HG03103 (cell line): Measurements from ENCODE around the gene ARL17B.
"Not testable (repeated sequence)": the region's sequence is repeated elsewhere in the genome, so short reads cannot be mapped to it uniquely, and the experiment has no call there.

ENCODE experiments used
- ATAC-seq: cut with Tn5 transposase; IDR thresholded peaks from one replicate; pipeline ENCODE4 v1.9.1; 2021; ENCODE audit warnings: low read depth; ENCODE audit not compliant: unreplicated experiment

ARL17B gene

GRCh38 chr17:46361755-46362154, at the start of gene ARL17B:
Gene ARL17B, minus strand, starts transcription at chr17:46361766. Its CDS starts 3,369 bp downstream, at chr17:46358397.
- ATAC-seq = peak; percentile 91

- not testable (repeated sequence) for ATAC-seq
Measured at GRCh38 chr17:46409864-46410263, 48.3 kb upstream of the ARL17B start.

GRCh38 chr17:46407155-46407554, 45.6 kb upstream of the ARL17B start:
- not testable (repeated sequence) for ATAC-seq

- ATAC-seq = not testable (repeated sequence)
Measured at GRCh38 chr17:46401033-46401787, 39.6 kb upstream of the ARL17B start.

- not testable (repeated sequence) for ATAC-seq
Measured at GRCh38 chr17:46400543-46400942, 39.0 kb upstream of the ARL17B start.

GRCh38 chr17:46399993-46400392, 38.4 kb upstream of the ARL17B start:
- ATAC-seq = not testable (repeated sequence)

- ATAC-seq = not testable (repeated sequence)
Measured at GRCh38 chr17:46396292-46396691, 34.7 kb upstream of the ARL17B start.

- ATAC-seq = not testable (repeated sequence)
Measured at GRCh38 chr17:46393702-46394101, 32.1 kb upstream of the ARL17B start.

- not testable (repeated sequence) for ATAC-seq
Measured at GRCh38 chr17:46385491-46385890, 23.9 kb upstream of the ARL17B start.

GRCh38 chr17:46383118-46383517, 21.6 kb upstream of the ARL17B start:
- ATAC-seq = not testable (repeated sequence)

GRCh38 chr17:46373418-46373817, 11.9 kb upstream of the ARL17B start:
- not testable (repeated sequence) for ATAC-seq

GRCh38 chr17:46372236-46373229, 11.0 kb upstream of the ARL17B start:
- ATAC-seq = not testable (repeated sequence)

- ATAC-seq = not testable (repeated sequence)
Measured at GRCh38 chr17:46367520-46367919, 6.0 kb upstream of the ARL17B start.

- ATAC-seq = peak; percentile 39
Measured at GRCh38 chr17:46361145-46361735, 326 bp downstream of the ARL17B start.

GRCh38 chr17:46353856-46354255, 7.7 kb downstream of the ARL17B start:
- not testable (repeated sequence) for ATAC-seq

GRCh38 chr17:46349060-46349459, 12.5 kb downstream of the ARL17B start:
- ATAC-seq = not testable (repeated sequence)

- ATAC-seq = not testable (repeated sequence)
Measured at GRCh38 chr17:46348345-46348744, 13.2 kb downstream of the ARL17B start.

- ATAC-seq = not testable (repeated sequence)
Measured at GRCh38 chr17:46342131-46342530, 19.4 kb downstream of the ARL17B start.

- not testable (repeated sequence) for ATAC-seq
Measured at GRCh38 chr17:46341220-46341619, 20.3 kb downstream of the ARL17B start.

GRCh38 chr17:46294831-46295230, 66.7 kb downstream of the ARL17B start, which contains the start of gene LRRC37A:
Gene LRRC37A, plus strand, starts transcription at chr17:46295131. Its CDS starts 3 bp downstream, at chr17:46295134.
- not testable (repeated sequence) for ATAC-seq
